Measurements from ENCODE around the gene TRAM2. TPM values are rescaled to one million over a fixed set of nuclear protein-coding genes. Genes with fewer than 3 reads are reported as not detected.

TRAM2 gene, protein sequence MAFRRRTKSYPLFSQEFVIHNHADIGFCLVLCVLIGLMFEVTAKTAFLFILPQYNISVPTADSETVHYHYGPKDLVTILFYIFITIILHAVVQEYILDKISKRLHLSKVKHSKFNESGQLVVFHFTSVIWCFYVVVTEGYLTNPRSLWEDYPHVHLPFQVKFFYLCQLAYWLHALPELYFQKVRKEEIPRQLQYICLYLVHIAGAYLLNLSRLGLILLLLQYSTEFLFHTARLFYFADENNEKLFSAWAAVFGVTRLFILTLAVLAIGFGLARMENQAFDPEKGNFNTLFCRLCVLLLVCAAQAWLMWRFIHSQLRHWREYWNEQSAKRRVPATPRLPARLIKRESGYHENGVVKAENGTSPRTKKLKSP
- polyA plus RNA-seq = 7.5 TPM

DNA sequence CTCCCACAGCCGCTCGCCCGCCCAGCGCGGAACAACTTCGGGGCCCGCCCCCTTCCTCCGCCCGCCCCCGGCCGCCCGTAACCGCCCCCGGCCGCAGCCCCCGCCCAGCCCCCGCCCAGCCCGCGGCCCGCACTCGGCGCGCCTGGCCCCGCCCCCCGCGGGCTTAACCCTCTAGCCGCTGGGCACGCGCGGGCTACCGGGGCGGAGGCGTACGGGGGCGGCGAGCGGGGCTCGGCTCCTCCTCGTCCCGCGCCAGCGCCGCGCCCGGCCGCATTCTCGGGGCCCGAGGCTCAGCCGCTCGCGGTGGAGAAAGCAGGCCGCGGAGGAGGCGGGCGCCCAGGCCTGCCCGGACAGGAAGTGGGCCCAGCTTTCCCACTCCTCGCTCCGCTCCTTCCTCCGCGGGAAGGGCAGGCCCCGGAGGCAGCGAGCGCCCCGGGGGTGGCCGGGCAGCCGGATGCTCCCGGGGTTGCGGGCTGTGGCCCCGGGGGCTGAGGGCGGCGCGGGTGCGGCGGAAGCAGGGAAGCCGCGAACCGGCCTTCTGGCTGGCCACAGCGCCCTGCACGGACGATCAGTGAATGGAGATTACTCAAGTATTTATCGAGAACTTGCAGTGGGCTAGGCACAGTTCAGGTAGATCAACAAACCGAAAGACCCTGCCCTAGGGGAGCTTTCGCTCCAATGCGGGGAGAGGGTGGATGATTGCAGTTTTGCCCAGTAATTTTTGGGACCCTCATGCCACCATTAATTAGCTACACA lies at the start of gene TRAM2:
TRAM2 (minus strand) TSS at position 39 of the 756 bp plus-strand sequence. CDS start 145 bp downstream, outside the sequence.
- peaks cover 7% of the 10 kb centered on the region for H3K36me3 Mint-ChIP-seq
- H3K27ac Mint-ChIP-seq = peak within 1 kb of the TSS; percentile 80 to 97 (median 88)
- H3K27me3 Mint-ChIP-seq = no peaks in the 10 kb centered on the region
- H3K4me1 Mint-ChIP-seq = peaks cover 41 to 43% (median 42%) of the 10 kb centered on the region in 3 donors
- peak within 1 kb of the TSS; percentile 88 to 99 (median 91) for H3K4me3 Mint-ChIP-seq
- H3K9me3 Mint-ChIP-seq = no peaks in the 10 kb centered on the region

DNA sequence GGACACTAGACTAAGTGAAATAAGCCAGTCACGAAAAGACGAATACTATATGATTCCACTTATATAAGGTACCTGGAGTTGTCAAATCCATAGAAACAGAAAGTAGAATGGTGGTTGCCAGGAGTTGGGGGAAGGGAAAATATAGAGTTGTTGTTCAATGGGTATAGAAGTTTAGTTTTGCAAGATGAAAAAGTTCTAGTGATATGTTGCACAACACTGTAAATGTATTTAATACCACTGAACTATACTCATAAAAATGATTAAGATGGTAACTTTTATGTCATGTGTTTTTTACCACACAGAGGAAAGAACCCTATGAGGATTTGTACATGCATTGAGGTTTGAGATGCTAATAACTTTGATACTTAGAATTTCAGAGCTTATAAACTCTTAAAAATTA lies 46.0 kb upstream of the TRAM2 start:
- Mint-ChIP-seq H3K4me3 (no peak overlapping the region), H3K27me3 (peaks cover 10% of the 10 kb centered on the region), H3K4me1 (no peaks in the 10 kb centered on the region), H3K27ac (no peak overlapping the region), H3K36me3 (no peaks in the 10 kb centered on the region), H3K9me3 (no peaks in the 10 kb centered on the region)

DNA sequence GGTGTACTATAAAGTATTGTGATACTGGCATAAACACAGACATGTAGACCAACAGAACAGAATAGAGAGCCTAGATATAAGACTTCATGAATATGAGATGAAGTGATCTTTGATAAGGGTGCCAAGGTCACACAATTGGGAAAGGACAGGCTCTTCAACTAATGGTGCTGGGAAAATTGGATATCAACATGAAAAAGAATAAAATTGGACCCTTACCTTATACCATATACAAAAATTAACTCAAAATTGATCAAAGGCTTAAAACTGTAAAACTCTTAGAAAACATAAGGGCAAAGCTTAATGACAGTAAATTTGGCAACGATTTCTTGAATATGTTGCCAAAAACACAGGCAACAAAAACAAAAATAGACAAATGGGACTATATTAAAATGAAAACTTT lies 44.8 kb upstream of the TRAM2 start:
- H3K9me3 Mint-ChIP-seq = no peaks in the 10 kb centered on the region
- no peak overlapping the region for H3K27ac Mint-ChIP-seq

DNA sequence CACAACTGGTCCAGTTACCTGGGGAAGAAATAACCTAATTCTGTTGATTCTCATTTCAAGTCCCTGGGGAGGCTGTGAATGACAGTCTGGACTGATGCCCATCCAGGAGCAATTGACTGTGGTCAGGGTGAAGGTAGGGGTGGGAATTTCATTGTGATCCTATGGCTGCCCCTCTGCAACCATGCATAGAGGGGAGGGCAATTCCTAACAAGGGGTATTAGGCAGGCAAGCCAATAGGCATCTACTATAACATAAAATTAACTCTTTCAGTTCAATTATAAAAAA lies 44.0 kb upstream of the TRAM2 start:
- Mint-ChIP-seq H3K27me3 (peaks cover 12% of the 10 kb centered on the region), H3K4me3 (no peak overlapping the region), H3K27ac (no peak overlapping the region), H3K9me3 (no peaks in the 10 kb centered on the region), H3K4me1 (no peaks in the 10 kb centered on the region), H3K36me3 (no peaks in the 10 kb centered on the region)

More for the DNA sequence above, 44.8 kb upstream of the TRAM2 start:
- Mint-ChIP-seq H3K4me3 (no peak overlapping the region), H3K27me3 (peaks cover 12% of the 10 kb centered on the region), H3K4me1 (no peaks in the 10 kb centered on the region), H3K36me3 (no peaks in the 10 kb centered on the region)

DNA sequence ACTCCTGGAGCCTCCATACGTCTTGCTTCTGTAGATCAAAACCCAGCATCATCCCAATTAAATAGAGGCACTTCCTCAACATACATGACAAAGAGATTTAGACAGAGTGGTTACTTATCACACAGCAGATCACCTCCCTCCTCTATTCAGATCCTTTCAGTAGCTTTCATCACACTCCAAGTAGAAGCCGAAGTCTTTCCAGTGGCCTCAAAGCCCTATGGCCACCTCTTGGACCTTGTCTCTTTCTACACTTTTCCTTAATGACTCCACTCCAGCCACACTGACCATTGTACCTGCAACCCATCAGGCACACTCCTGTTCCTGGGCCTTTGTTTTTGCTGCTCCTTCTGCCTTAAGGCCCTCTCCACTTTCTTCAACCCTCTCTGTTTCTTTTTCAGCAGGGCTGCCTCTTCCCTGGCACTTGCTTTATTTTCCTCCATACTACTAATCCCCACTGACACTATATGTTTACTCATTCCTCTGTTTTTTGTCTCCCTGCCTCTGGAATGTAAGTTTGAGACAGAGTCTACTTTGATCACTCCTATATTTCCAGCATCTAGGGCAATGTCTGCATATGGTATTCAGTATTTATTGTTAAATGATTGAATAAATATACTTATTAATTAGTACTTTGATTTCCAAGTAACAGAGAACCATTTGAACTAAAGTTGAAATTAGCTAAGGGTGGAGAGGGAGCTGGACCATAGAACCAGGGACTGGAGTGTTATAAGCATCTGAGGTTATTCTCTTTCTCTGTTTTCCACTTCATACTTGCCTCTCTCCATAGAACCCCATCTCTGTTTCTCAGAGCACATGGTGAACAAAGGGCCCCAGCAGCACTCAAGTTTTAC lies 43.4 kb upstream of the TRAM2 start:
- Mint-ChIP-seq H3K4me1 (no peaks in the 10 kb centered on the region), H3K36me3 (no peaks in the 10 kb centered on the region), H3K27me3 (peaks cover 12% of the 10 kb centered on the region), H3K9me3 (no peaks in the 10 kb centered on the region), H3K27ac (no peak overlapping the region), H3K4me3 (no peak overlapping the region)

DNA sequence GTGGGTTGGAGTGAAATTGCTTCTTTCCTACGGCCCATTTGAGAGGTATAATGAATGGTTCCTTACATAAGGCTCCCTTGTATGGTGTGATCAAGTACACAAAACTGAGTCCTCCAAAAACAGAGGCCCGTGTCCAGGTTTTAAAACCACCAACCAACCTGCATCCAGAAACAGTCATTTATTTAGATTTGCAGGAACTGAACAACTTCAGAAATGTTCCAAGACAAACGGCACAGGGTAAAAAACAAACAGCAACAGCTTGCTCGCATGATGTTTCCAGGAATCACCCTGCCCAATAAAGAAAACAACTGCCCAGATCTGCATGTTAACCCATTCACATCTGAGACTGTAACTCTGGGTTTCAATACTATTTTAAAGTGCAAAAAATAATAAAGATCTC lies 40.2 kb upstream of the TRAM2 start:
- H3K9me3 Mint-ChIP-seq = no peaks in the 10 kb centered on the region
- H3K4me3 Mint-ChIP-seq = no peak overlapping the region
- no peaks in the 10 kb centered on the region for H3K36me3 Mint-ChIP-seq
- H3K4me1 Mint-ChIP-seq = no peaks in the 10 kb centered on the region
- peaks cover 14% of the 10 kb centered on the region for H3K27me3 Mint-ChIP-seq
- no peak overlapping the region for H3K27ac Mint-ChIP-seq

DNA sequence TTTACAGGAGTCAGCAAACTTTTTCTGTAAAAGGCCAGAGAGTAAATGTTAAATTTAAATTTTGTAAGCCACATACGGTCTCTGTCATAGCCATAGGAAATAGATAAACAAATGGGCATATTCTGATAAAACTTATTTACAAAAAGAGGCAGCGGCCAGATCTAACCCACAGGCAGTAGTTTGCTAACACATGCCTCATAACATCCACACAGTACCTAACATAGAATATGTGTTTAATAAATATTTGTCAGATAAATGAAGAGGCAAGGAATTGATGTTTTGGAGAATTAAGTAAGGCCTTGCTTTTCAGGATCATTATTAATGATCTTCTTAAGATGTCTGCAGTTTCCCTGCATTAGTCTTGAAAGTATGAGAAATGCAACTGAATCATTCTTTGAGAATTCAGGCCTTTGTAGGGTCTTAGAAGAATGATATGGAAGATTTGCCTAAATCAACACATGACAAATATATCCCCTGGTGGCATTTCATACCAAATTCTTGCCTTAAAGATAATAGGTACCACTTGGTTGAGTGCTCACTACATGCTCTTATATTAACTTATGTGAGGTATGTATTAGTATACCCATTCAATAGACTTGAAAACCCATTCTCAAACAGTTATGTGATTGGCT lies 39.3 kb upstream of the TRAM2 start:
- Mint-ChIP-seq H3K27me3 (peaks cover 14% of the 10 kb centered on the region), H3K36me3 (no peaks in the 10 kb centered on the region), H3K27ac (no peak overlapping the region), H3K4me3 (no peak overlapping the region), H3K9me3 (no peaks in the 10 kb centered on the region), H3K4me1 (no peaks in the 10 kb centered on the region)

DNA sequence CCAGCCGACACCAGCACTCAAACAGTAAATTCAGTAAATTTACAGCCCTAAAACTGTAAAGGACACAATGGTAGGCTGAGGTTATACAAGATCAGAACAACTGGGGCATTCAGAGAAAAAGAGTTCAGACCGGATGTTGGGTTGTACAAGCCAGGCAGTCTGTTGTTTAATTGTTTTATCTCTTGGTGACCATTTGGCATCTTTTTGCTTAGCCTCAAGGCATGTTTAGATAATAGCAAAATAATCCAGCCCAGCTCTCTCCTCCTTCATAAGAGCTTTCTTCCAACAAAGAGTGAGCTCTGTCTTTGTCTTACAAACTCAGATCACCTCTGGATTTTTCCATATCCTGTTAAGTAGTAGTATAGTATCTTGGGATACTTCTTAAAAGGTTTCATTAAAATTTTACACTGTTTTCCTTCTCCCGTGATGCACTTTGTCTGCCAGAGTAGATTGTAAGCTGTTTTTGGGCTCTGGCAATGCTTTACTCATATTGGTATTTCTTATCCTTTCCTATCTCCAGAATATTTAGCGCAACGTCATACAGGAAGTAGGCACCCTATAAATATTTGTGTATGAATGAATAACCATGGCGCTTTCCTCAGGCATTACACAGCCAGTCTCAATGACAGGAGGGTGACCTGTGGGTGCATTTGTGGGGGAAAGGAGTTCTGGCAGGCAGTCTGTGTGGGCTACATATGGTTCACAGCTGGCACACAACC lies 35.6 kb upstream of the TRAM2 start:
- H3K27me3 Mint-ChIP-seq = peaks cover 11% of the 10 kb centered on the region
- no peak overlapping the region for H3K4me3 Mint-ChIP-seq
- no peak overlapping the region for H3K27ac Mint-ChIP-seq
- H3K9me3 Mint-ChIP-seq = peaks cover 0 to 9% (median 2%) of the 10 kb centered on the region in 3 donors
- H3K4me1 Mint-ChIP-seq = no peaks in the 10 kb centered on the region
- H3K36me3 Mint-ChIP-seq = no peaks in the 10 kb centered on the region

DNA sequence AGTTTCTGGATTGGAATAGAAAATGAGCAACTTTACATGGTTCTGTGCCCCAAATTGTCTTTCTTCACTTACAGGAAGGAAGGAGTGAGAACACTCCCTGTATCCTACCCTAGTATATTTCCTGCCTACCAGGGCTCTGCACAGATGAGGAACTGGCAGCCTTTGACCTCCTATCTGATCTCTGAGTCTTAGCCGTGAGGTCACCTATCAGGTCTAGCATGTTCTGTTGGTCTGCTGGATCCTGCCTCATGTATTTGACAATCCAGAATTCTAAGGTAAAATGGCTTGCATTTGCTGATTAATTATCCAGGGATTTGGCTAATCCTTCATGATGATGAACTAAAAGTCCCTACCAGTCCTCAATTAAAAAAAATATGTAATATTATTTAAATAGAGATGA lies 35.0 kb upstream of the TRAM2 start:
- Mint-ChIP-seq H3K36me3 (no peaks in the 10 kb centered on the region), H3K9me3 (peaks cover 0 to 9% (median 2%) of the 10 kb centered on the region in 3 donors), H3K27ac (no peak overlapping the region), H3K4me1 (no peaks in the 10 kb centered on the region), H3K27me3 (peaks cover 11% of the 10 kb centered on the region), H3K4me3 (no peak overlapping the region)

DNA sequence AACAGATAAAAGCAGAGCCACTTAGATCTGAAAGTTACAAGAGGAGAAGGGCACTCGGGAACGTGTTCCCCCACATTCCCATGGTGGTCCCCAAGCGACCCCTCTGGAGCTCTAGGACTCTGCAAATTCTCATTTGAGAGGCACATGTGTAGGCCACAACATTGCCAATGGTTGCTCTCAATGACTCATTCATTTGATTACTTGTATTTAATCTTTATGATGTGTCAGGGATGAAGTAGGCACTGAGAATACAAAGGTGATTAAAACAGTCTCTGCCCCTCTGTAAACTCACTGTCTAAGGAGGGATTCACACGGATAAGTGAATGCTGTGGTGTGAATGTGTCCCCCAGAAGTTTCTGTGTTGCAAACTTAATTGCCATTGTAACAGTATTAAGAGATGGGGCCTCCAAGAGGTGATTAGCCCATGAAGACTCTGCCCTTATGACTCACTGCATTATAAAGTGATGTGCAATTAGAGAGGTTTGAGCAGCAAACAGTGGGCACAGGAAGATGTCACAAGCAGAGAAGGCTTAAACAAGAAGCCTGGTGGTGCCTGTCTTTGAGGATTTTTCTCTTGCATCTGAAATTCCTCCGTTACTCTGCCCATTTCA lies 34.0 kb upstream of the TRAM2 start:
- Mint-ChIP-seq H3K9me3 (peaks cover 0 to 9% (median 2%) of the 10 kb centered on the region in 3 donors), H3K27ac (no peak overlapping the region), H3K4me1 (no peaks in the 10 kb centered on the region), H3K4me3 (no peak overlapping the region), H3K36me3 (no peaks in the 10 kb centered on the region), H3K27me3 (peaks cover 13% of the 10 kb centered on the region)

DNA sequence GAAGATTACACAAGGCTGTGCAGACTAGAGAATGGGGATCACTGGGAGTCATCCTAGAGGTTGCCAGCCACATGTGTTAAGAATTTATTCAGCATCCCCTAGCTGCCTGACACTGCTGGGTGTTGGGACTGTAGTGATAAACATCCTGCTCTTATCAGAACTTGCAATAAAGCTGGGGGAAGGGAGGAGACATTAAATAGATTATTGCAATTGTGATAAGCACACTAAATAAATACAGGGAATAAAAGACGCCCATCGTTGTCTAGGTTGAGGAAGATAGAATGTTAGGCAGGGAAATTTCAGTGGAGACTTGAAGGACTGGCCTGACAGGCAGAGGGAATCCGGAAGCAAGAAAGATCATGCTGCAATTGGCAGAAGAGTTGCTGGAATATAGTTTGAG lies 33.2 kb upstream of the TRAM2 start:
- Mint-ChIP-seq H3K36me3 (no peaks in the 10 kb centered on the region), H3K4me3 (no peak overlapping the region), H3K9me3 (peaks cover 0 to 9% (median 2%) of the 10 kb centered on the region in 3 donors), H3K27ac (no peak overlapping the region), H3K27me3 (peaks cover 13% of the 10 kb centered on the region), H3K4me1 (no peaks in the 10 kb centered on the region)

DNA sequence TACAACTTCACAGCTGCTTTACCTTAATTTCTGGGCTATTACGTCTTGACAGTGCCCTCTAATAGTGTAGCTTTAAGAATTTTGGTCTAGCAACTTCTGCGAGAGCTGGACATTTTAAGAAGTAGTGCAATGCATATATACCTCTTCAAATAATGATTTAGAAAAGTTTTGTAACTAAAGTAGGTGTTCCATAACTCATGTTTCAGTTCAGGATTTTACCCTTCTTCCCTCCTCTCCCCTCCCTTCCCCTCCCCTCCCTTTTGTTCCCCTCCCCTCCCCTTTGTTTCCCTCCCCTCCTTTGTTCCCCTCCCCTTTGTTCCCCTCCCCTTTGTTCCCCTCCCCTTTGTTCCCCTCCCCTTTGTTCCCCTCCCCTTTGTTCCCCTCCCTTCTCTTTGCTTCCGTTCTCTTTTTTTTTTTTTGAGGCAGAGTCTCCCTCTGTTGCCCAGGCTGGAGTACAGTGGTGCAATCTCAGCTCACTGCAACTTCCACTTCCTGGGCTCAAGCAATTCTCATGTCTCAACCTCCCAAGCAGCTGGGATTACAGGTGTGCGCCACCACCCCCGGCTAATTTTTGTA lies 28.8 kb upstream of the TRAM2 start:
- Mint-ChIP-seq H3K27me3 (peaks cover 4% of the 10 kb centered on the region), H3K27ac (no peak overlapping the region), H3K36me3 (no peaks in the 10 kb centered on the region), H3K4me3 (no peak overlapping the region), H3K9me3 (peaks cover 0 to 9% (median 2%) of the 10 kb centered on the region in 3 donors), H3K4me1 (no peaks in the 10 kb centered on the region)

DNA sequence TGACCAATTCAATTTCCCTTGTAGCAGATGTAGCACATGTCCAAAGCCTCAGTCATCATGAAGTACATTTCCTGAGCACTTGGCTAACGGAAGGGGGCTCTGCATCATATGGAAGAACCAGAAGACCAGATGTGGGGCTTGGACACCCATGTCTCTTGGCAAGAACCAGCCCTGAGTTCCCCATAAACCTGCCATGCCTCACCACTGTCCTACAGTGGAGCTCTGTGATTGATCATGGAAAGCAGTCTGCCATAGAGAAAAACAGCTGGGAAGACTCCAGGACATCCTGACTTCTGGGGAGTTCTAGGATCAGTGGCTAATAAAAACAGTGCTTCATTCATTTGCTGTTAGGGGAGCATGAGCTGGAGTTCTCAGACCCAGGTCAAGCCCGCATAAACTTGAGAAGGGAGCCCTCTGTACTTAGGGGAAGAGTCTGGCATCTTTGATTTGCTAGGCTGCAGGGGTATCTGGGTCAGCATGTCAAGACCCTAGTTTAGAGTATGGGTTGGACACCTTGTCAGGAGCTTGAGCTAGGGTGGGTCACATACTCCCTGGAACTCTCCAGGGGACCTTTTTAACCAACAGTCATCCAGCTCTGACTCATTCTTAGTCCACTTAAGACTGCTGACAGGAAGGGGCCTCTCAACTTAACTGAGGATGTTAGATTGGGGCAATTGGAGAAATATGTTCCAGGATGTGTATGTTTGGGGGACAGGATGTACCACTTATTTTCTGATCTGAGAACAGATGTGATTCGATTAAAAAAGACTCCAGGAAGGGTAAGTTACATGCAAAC lies 26.3 kb upstream of the TRAM2 start:
- Mint-ChIP-seq H3K27ac (no peak overlapping the region), H3K9me3 (peaks cover 0 to 7% (median 2%) of the 10 kb centered on the region in 3 donors), H3K36me3 (no peaks in the 10 kb centered on the region), H3K27me3 (peaks cover 1% of the 10 kb centered on the region), H3K4me3 (no peak overlapping the region), H3K4me1 (peaks cover 0 to 4% (median 3%) of the 10 kb centered on the region in 3 donors)

Measured in IgD-negative memory B cell (primary cell).